GM19351 (cell line): ENCODE results near the gene RDH11.

ENCODE experiments used
- ATAC-seq: cut with Tn5 transposase; IDR thresholded peaks from one replicate; pipeline ENCODE4 v1.9.1; 2021; ENCODE audit warnings: mild to moderate bottlenecking, moderate library complexity; ENCODE audit not compliant: unreplicated experiment

RDH11 gene

DNA sequence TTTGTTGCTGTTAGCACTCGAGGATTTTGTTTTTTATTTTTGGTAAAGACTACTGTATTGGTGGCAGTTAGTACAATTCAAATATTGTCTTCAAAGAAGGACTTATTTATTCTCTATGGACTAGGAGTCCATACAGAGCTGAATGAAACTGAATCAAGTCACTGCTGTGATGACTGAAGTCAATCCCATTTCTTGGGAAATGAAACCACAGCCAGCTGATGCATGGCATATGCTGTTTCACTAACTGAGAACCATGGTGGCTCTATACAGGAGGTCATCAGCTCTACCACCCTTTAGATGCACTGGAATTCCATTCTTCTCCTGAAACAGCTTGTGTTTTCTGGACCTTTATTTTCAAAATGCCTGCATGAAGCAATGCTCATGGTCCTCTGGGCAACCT lies 43.4 kb downstream of the RDH11 start:
- no peak for ATAC-seq

DNA sequence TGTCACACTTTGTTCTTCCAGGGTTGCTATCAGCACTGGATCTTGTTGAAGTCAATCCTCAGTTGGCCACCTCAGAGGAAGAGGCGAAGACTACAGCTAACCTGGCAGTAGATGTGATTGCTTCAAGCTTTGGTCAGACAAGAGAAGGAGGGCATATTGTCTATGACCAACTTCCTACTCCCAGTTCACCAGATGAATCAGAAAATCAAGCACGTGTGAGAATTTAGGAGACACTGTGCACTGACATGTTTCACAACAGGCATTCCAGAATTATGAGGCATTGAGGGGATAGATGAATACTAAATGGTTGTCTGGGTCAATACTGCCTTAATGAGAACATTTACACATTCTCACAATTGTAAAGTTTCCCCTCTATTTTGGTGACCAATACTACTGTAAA lies 44.9 kb downstream of the RDH11 start:
- no peak for ATAC-seq

DNA sequence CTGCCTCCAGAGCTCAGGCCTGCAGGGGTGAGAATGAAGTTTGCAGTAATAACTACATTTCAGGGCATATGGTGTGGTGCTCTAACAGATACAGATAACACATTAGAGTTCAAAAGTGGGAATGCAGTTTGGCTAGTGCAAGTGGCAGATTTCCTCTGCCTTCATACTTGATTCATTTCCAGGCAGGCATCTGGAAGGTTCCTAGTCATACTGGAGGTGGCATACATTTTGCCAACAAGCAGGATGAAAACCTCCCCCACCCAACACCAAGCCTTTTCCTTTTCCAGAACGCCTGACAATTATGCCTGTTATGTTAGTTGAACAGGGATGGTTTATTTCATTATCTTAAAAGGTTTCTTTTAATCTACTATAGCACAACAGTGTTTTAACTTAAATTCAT lies 45.4 kb downstream of the RDH11 start:
- no peak for ATAC-seq

DNA sequence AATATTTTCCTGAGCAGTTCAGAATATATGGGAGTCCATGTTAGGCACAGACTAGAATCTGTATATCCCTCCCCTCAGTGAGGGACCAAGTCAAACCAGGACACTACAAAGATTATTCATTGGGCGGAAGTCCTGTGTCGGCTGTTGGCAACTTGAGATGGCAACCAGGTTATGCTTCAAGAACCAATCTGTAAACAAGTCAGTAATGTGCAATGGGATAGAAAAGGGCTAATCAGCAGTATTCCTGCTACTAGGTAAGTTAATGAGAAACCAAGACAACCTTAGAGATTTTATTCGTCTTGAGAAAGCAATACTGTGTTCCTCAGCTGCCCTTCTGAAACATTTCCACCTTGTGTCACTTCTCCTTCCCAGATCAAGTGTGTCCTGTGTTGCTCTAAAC lies 49.4 kb downstream of the RDH11 start:
- no peak for ATAC-seq

DNA sequence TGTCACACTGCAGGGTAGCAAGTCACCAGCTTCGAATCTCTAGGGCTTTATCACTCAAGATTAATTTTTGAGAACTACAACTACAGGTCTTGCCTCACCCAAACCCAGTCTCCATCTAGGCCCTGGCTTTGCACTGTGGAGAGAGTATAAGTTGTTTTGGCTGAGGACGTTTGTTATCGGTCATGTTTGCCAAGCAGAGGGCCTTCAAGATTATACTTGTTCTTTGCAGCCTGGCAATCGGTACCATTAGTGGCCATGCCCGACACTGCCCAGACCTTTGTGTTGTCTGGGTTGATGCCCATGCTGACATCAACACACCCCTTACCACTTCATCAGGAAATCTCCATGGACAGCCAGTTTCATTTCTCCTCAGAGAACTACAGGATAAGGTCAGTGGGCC lies 50.1 kb downstream of the RDH11 start:
- no peak for ATAC-seq

DNA sequence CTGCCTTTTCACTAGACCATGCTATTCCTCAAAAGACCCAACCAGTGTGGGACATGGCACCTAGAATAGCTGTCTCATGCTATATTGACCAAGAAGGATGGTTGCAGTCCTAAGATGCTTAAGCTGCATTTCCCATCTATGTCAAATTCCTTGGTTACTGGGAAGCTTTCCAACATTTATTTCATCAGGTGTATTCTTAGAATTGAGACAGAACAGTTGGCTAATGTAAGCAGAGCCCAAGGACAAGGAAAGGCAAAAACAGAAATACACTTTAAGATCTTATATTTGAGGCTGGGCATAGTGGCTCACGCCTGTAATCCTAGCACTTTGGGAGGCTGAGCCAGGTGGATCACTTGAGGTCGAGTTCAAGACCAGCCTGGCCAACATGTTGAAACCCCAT lies 51.1 kb downstream of the RDH11 start:
- no peak for ATAC-seq

DNA sequence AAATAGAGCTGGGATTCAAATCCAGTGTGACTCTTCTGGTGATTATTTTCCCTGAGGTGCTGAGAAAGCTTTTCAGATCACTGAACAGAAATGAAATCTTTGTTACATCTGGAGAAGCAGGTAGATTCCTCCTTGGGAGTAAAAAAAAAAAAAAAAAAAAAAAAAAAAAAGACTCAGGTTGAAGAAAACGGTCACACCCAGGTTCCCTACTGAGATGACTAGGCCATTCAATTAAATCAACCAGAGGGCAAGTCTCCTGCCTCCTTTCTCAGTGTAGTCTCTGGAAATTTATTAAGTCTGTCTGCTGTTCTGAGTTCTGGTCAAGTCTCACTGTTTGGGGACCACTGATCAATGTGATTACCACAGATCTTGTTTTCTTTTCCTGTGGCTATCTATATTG lies 51.9 kb downstream of the RDH11 start:
- no peak for ATAC-seq

DNA sequence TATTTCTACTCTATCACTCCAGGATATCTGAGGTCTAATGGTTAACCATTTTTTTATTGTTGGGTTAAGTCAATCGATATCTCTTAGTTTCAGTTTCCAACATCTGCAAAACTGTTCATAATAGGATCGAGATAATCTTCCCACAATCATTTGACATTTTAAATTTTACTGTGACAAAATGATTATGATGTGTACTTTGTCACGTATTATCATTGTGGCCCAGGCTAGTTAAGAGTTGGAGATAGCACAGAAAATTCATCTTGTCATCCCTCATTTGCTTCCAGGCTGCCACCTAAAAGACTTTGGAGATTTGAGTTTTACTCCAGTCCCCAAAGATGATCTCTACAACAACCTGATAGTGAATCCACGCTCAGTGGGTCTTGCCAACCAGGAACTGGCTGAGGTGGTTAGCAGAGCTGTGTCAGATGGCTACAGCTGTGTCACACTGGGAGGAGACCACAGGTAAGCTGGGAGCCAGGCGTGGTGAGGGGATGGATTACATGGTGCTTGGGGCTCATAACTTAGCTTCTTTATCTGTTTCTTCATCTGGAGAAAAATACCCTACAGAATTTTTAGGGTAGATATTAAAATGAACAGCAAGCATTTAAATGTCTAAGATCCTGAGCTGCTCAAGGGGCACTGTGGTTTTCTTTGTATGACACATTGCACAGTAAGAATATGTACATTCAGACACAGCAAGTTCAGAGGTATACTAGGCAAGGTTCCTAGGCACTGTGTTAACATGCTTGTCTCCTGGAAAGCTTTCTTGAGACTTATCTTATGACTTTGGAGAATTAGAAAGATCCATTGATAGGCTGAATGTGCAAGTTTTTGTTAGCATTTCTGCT lies 53.4 kb downstream of the RDH11 start:
- no peak for ATAC-seq

DNA sequence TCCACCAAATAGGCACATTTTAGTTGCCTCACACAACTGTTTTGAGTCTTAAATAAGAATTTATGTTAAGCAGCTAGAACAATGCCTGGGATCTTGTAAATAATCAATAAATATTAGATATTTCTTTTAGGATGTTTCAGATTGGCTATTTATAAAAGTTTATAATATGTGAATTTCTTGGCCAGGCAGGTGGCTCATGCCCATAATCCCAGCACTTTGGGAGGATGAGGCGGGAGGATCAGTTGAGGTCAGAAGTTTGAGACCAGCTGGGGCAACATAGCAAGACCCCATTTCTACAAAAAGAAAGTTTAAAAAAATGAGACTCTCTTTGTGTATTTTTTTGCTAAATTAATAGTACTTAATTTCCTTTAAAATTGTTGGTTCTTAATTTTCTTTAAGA lies 54.1 kb downstream of the RDH11 start:
- no peak for ATAC-seq

DNA sequence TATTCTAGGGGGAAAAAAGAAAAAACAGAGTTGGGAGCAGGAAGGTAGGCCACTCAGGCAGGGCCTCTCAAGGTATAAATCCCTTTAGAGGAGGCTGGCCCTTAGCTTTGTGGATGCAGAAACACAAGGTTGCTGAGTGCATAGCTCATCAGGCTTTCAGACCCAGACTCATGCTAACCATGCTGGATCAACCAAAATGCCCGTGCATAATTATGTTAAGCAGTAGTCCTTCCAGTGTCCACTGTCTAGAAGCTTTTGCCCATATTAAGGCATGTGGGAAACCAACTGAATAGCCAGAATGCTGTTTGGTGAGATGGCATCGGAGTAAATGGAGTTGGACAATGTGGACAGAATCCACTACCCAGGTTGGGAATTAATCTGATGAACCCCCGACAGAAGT lies 56.9 kb downstream of the RDH11 start:
- ATAC-seq: no peak

DNA sequence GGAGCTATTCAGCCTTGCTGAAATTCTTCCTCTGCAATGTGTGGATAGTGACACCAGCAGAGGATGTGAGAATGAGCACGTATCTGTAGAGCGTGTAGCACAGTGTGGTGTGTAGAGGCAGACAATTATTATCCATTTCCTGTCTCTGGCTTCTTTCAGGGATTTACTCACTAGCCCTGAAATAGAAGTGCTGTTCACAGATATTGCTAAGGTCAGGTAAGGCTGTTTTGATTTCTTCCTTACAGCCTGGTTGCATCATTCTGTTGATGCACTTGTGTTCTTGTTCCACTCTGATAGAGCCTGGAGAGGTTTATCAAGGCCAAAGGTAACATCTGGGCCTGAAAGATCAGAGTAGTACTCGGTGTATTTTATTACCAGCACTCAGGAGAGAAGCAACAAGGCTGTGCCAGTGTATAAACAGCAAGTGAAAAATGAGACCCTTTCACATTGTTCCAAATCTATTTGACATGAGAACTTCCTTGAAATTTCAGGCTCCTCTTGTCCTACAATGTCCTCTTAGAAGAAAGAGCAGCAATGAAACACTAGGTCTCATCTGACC lies 59.1 kb downstream of the RDH11 start:
- ATAC-seq: peak; percentile 75

DNA sequence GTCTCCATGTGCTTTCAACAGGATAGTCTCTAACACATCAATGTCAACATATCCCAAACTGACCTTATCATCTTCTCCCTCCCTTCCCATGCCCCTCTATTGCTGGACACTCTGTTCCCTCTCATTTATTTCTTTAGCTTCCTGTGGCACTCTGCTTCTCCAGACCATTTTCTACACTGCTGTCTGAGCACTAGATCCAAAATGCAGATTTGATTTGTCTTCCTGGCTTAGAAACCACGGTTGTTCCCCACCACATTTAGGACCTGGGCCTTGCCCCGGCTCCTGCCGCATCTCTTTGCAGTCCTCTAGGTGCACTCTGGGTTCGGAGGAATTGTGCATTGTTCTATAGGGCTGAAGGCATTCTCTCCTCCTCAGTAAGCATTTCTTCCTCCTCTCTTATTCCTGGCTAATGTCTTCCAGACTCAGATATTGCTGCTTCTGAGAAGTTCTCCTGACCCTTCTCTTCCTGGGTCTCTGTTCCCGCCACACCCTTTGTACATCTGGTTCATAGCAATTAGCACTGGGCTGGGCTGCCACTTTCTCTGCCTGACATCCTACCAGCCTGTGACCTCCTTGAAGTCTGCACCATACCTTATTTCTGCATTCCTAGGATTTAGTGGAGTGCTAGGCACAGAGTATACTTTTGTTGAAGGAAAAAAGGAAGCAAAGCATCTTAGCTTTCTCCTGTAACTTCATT lies 62.0 kb downstream of the RDH11 start:
- no peak for ATAC-seq

DNA sequence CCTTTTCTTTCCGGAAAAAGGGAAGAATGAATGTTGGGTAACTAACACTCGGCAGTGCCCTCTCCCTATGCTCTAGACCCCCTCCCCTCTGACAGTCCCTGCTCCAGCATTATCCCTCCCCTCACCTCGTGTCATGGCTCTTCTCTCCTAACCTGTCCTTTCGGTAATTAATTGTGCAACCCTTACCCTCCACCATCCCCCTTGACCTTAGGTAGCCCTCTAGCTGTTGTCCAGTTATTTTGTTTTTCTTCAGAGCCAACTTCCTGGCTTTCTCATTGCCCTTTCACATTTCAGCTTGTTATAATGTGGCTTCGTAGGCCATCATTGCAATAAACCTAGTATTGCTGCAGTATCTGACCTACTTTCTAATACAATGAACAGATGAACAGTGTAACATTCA lies 64.6 kb downstream of the RDH11 start:
- ATAC-seq: no peak

DNA sequence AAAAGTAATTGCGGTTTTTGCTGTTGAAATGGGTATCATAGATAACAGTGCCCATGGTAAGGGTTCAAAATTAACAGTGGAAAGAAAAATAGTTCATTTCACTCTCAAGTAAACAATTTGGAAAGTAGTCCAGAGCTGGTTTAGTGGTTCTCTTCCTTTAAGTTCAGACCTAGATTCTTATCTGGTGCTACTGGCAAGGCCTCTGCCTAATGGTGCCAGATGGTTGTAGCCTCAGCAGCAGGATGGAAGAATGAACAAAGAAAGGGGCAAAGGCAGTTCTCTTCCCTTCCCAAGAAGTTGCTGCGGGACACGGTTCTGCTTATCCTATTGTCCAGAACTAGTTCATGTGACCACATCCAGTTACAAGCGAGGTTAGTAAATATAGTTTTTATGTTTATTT lies 65.4 kb downstream of the RDH11 start:
- ATAC-seq: no peak

DNA sequence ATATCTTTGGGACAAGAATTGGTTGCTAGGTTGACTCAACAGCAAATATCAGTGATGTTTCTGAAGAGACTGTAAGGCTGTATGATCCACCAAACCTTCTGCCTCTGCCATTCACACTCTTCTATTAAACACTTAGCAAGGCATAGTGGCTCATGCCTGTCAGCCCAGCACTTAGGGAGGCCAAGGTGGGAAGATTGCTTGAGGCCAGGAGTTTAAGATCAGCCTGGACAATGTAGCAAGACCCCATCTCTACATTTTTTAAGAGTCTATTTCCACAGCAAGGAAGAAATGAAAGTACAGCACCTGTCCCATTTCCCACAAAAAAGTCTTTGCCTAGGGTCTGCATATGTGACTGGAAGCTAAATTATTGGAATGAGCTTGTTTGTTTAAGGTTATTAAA lies 68.0 kb downstream of the RDH11 start:
- no peak for ATAC-seq
